ENCODE data around the gene CMTM4.

CMTM4 gene

GRCh38 chr16:66647866-66648265, 48.7 kb downstream of the CMTM4 start:
- Histone ChIP-seq H3K9me2 (replicated peaks; ENCODE audit: low read depth, low read length) (no peaks in the 10 kb centered on the region), H3K9me3 (ENCODE audit: insufficient read depth, low read depth, low read length) (no peaks in the 10 kb centered on the region), H3K27me3 (ENCODE audit: insufficient read depth, low read length, poor library complexity, severe bottlenecking) (no peaks in the 10 kb centered on the region), H2AFZ (ENCODE audit: low read length) (no peak overlapping the region), H3K9ac (ENCODE audit: low read depth, low read length, poor library complexity, severe bottlenecking) (no peak overlapping the region), H3K36me3 (ENCODE audit: insufficient read depth, low read length) (no peaks in the 10 kb centered on the region), H3F3A (ENCODE audit: low read depth) (no peaks in the 10 kb centered on the region), H4K20me1 (ENCODE audit: insufficient read depth, low read length, poor library complexity, severe bottlenecking) (no peaks in the 10 kb centered on the region), H3K4me3 (ENCODE audit: low read length, poor library complexity, severe bottlenecking) (no peak overlapping the region), H3K79me2 (ENCODE audit: insufficient read depth, low read length) (no peaks in the 10 kb centered on the region), H3K4me2 (ENCODE audit: low read depth, low read length, poor library complexity, severe bottlenecking) (no peak overlapping the region), H3K4me1 (ENCODE audit: insufficient read depth, low read length, poor library complexity, severe bottlenecking) (peaks cover 10% of the 10 kb centered on the region)
- TF ChIP-seq CTCF (conservative IDR thresholded peaks at IDR 0.05; ENCODE audit: low read length) (no peak), EZH2phosphoT487 (IDR thresholded peaks at IDR 0.05; ENCODE audit: borderline replicate concordance) (no peak)

GRCh38 chr16:66641387-66641786, 55.2 kb downstream of the CMTM4 start:
- TF ChIP-seq CTCF (conservative IDR thresholded peaks at IDR 0.05; ENCODE audit: low read length) (no peak), EZH2phosphoT487 (IDR thresholded peaks at IDR 0.05; ENCODE audit: borderline replicate concordance) (no peak)
- no peaks in the 10 kb centered on the region for H3K4me1 ChIP-seq (ENCODE audit: insufficient read depth, low read length, poor library complexity, severe bottlenecking)
- H3F3A ChIP-seq (ENCODE audit: low read depth), result no peaks in the 10 kb centered on the region
- no peak overlapping the region for H3K4me2 ChIP-seq (ENCODE audit: low read depth, low read length, poor library complexity, severe bottlenecking)
- H3K36me3 ChIP-seq (ENCODE audit: insufficient read depth, low read length), result no peaks in the 10 kb centered on the region
- H3K9me3 ChIP-seq (ENCODE audit: insufficient read depth, low read depth, low read length), result no peaks in the 10 kb centered on the region
- no peaks in the 10 kb centered on the region for H3K79me2 ChIP-seq (ENCODE audit: insufficient read depth, low read length)
- no peaks in the 10 kb centered on the region for H3K9me2 ChIP-seq (replicated peaks; ENCODE audit: low read depth, low read length)
- no peak overlapping the region for H3K4me3 ChIP-seq (ENCODE audit: low read length, poor library complexity, severe bottlenecking)
- no peaks in the 10 kb centered on the region for H4K20me1 ChIP-seq (ENCODE audit: insufficient read depth, low read length, poor library complexity, severe bottlenecking)
- no peaks in the 10 kb centered on the region for H3K27me3 ChIP-seq (ENCODE audit: insufficient read depth, low read length, poor library complexity, severe bottlenecking)
- H2AFZ ChIP-seq (ENCODE audit: low read length), result no peak overlapping the region
- no peak overlapping the region for H3K9ac ChIP-seq (ENCODE audit: low read depth, low read length, poor library complexity, severe bottlenecking)

- H3K27me3 ChIP-seq (ENCODE audit: insufficient read depth, low read length, poor library complexity, severe bottlenecking), result no peaks in the 10 kb centered on the region
- H3K9me3 ChIP-seq (ENCODE audit: insufficient read depth, low read depth, low read length), result no peaks in the 10 kb centered on the region
- no peaks in the 10 kb centered on the region for H3K4me1 ChIP-seq (ENCODE audit: insufficient read depth, low read length, poor library complexity, severe bottlenecking)
- no peak overlapping the region for H2AFZ ChIP-seq (ENCODE audit: low read length)
- TF ChIP-seq EZH2phosphoT487 (IDR thresholded peaks at IDR 0.05; ENCODE audit: borderline replicate concordance) (no peak), CTCF (conservative IDR thresholded peaks at IDR 0.05; ENCODE audit: low read length) (no peak)
- no peaks in the 10 kb centered on the region for H3K79me2 ChIP-seq (ENCODE audit: insufficient read depth, low read length)
- H3K9me2 ChIP-seq (replicated peaks; ENCODE audit: low read depth, low read length), result no peaks in the 10 kb centered on the region
- no peak overlapping the region for H3K4me2 ChIP-seq (ENCODE audit: low read depth, low read length, poor library complexity, severe bottlenecking)
- H3K36me3 ChIP-seq (ENCODE audit: insufficient read depth, low read length), result no peaks in the 10 kb centered on the region
- no peak overlapping the region for H3K9ac ChIP-seq (ENCODE audit: low read depth, low read length, poor library complexity, severe bottlenecking)
- H4K20me1 ChIP-seq (ENCODE audit: insufficient read depth, low read length, poor library complexity, severe bottlenecking), result no peaks in the 10 kb centered on the region
- H3F3A ChIP-seq (ENCODE audit: low read depth), result no peaks in the 10 kb centered on the region
- no peak overlapping the region for H3K4me3 ChIP-seq (ENCODE audit: low read length, poor library complexity, severe bottlenecking)
These were observed 55.7 kb downstream of the CMTM4 start for GRCh38 chr16:66640724-66641314.
